K562 (cell line): ENCODE results near the gene PFKL. TPM values are rescaled to one million over a fixed set of nuclear protein-coding genes. Genes with fewer than 3 reads are reported as not detected.

ENCODE experiments used
- ATAC-seq: fragments of 200-7000 bp; cut with Tn5 transposase; 3 replicates; pipeline ENCODE4 v1.9.1; 2020; ENCODE audit warnings: moderate library complexity
- BruUV-seq: library from RNA; stranded (reverse); fragments of 400-500 nt; replicated peaks from 2 replicates; lab custom pipeline; 2021; lab: Mats Ljungman, UMichigan
- CTCF ChIA-PET: fragments of 300-600 bp; formaldehyde crosslinking; extraction: SDS; loops from one replicate; lab custom pipeline; 2021; ENCODE audit warnings: low intra/inter-chr PET ratio; lab: Yijun Ruan, JAX
- POLR2A ChIA-PET: fragments of 300-600, 350-650 bp; sonication (Branson Sonifier 250); formaldehyde crosslinking; extraction: SDS; loops from one replicate; lab custom pipeline; 2021; ENCODE audit warnings: antibody characterized with exemption, inconsistent platforms; lab: Yijun Ruan, JAX
- DNase-seq, 4 experiments: peaks; one replicate each; pipeline versions ENCODE4 v3.0.0 to v3.0.0-alpha.2; 2011 to 2018; ENCODE audit warnings: low spot score in 3 of 4, mixed read lengths in 3 of 4; ENCODE audit errors: extremely low read depth in 1 of 4
- FAIRE-seq: peaks from 2 replicates; lab custom pipeline; 2011; peaks lifted over from hg19 to GRCh38; lab: Jason Lieb, UNC
- H2AFZ ChIP-seq: 2 replicates; pipeline ENCODE4 v1.6.0; 2011; ENCODE audit warnings: low read depth, low read length, control low read depth, inconsistent platforms
- H3K27ac ChIP-seq: fragments of 200-600 bp; 3 replicates; pipeline ENCODE4 v1.8.0; 2011; ENCODE audit warnings: low read depth, mild to moderate bottlenecking, control low read depth, inconsistent platforms, low read length, moderate library complexity, mixed read lengths; ENCODE audit errors: extremely low read depth
- H3K27me3 ChIP-seq, 2 experiments: fragments of 300-600 bp in 1 of 2; 2 replicates in 1 of 2; 3 replicates in 1 of 2; pipeline versions ENCODE4 v1.6.0 to v1.8.0; 2011; ENCODE audit warnings: inconsistent platforms in 2 of 2, low read length in 2 of 2, mild to moderate bottlenecking in 1 of 2, mixed read lengths in 1 of 2, moderate library complexity in 1 of 2; ENCODE audit not compliant: control insufficient read depth in 2 of 2, insufficient read depth in 2 of 2
- H3K36me3 ChIP-seq: fragments of 300-600 bp; 3 replicates; pipeline ENCODE4 v1.8.0; 2011; ENCODE audit warnings: mild to moderate bottlenecking, low read length, inconsistent platforms; ENCODE audit not compliant: control insufficient read depth, insufficient read depth
- H3K4me1 ChIP-seq, 2 experiments: fragments of 200-600 bp in 1 of 2; replicated peaks in 1 of 2; 2 replicates in 1 of 2; 3 replicates in 1 of 2; pipeline versions ENCODE4 v1.5.1 to v1.8.0; 2011; ENCODE audit warnings: inconsistent platforms in 2 of 2, low read length in 2 of 2, mild to moderate bottlenecking in 1 of 2, mixed read lengths in 1 of 2, moderate library complexity in 1 of 2; ENCODE audit not compliant: control insufficient read depth in 2 of 2, insufficient read depth in 2 of 2
- H3K4me2 ChIP-seq: 2 replicates; pipeline ENCODE4 v1.6.1; 2011; ENCODE audit warnings: low read length, control low read depth, inconsistent platforms, mixed read lengths; ENCODE audit not compliant: insufficient read depth
- H3K4me3 ChIP-seq: fragments of 200-600 bp; sonication (generic), shearing (Covaris generic); 2 replicates; pipeline ENCODE4 v1.5.1; 2016; ENCODE audit warnings: control low read depth, inconsistent platforms
- H3K79me2 ChIP-seq: fragments of 200-600 bp; 3 replicates; pipeline ENCODE4 v1.8.0; 2011; ENCODE audit warnings: low read length, inconsistent platforms; ENCODE audit not compliant: control insufficient read depth, insufficient read depth
- H3K9ac ChIP-seq, 2 experiments: 2 replicates each; pipeline versions ENCODE4 v1.6.0 to v1.6.1; 2011; ENCODE audit warnings: low read depth in 2 of 2, low read length in 2 of 2, control low read depth in 1 of 2, inconsistent platforms in 1 of 2, mild to moderate bottlenecking in 1 of 2, mixed read lengths in 1 of 2; ENCODE audit not compliant: insufficient read depth in 1 of 2
- H3K9me1 ChIP-seq: one replicate; pipeline ENCODE4 v1.6.0; 2011; ENCODE audit warnings: inconsistent platforms, mild to moderate bottlenecking, low read length, moderate library complexity; ENCODE audit not compliant: control insufficient read depth, insufficient read depth
- H3K9me3 ChIP-seq: replicated peaks from 2 replicates; pipeline ENCODE4 v1.5.1; 2011; ENCODE audit warnings: low read depth, low read length, inconsistent platforms; ENCODE audit not compliant: control insufficient read depth, insufficient read depth
- H4K20me1 ChIP-seq: replicated peaks from 2 replicates; pipeline ENCODE4 v1.6.1; 2011; ENCODE audit warnings: low read length, inconsistent platforms, mixed read lengths; ENCODE audit not compliant: control insufficient read depth, insufficient read depth
- ATF3 ChIP-seq, 2 experiments: fragments of 450-650 bp in 1 of 2; sonication (generic) in 1 of 2; formaldehyde crosslinking in 1 of 2; IDR thresholded peaks in 1 of 2; conservative IDR thresholded peaks in 1 of 2; 2 replicates each; pipeline versions ENCODE4 v1.6.1 to v1.8.1; 2016 to 2023; ENCODE audit warnings: mild to moderate bottlenecking in 2 of 2, moderate library complexity in 2 of 2, inconsistent platforms in 1 of 2, missing genetic modification reagents in 1 of 2
- CREB1 ChIP-seq, 2 experiments: sonication (generic) in 1 of 2; formaldehyde crosslinking in 1 of 2; IDR thresholded peaks; 2 replicates each; pipeline versions ENCODE4 v1.6.1 to v1.8.0; 2012 to 2022; ENCODE audit warnings: inconsistent platforms in 1 of 2, mild to moderate bottlenecking in 1 of 2, missing genetic modification reagents in 1 of 2, moderate library complexity in 1 of 2
- HNRNPK ChIP-seq: fragments of 200-400 bp; formaldehyde crosslinking; IDR thresholded peaks from one replicate; pipeline ENCODE4 v1.6.1; 2018; ENCODE audit warnings: mild to moderate bottlenecking, low read depth, low read length; ENCODE audit not compliant: poor library complexity, severe bottlenecking
- ZFP91 ChIP-seq: sonication (generic); formaldehyde crosslinking; IDR thresholded peaks from 2 replicates; pipeline ENCODE4 v1.8.0; 2022; ENCODE audit warnings: mild to moderate bottlenecking, missing genetic modification reagents
- WGBS: fragments of 100-300 bp; shearing (Covaris generic); methylation state at CpG from one replicate; pipeline ENCODE4 v1.1.6; 2016; ENCODE audit warnings: low coverage, mixed read lengths; ENCODE audit not compliant: insufficient coverage; ENCODE audit errors: missing lambda C conversion rate; 5-methylcytosine and 5-hydroxymethylcytosine counted together
- in situ Hi-C: fragments of 300-500 bp; cut with MboI; formaldehyde crosslinking; loops from 4 replicates; pipeline ENCODE4 v1.15.0; 2018; ENCODE audit warnings: inconsistent platforms, mixed read lengths
- intact Hi-C: fragments of 100-400 bp; cut with micrococcal nuclease; formaldehyde crosslinking; loops from 2 replicates; pipeline ENCODE4 v1.14.2; 2022
- polyA plus RNA-seq, 8 experiments: library from polyadenylated mRNA; depleted of rRNA in 4 of 8; stranded (reverse) in 5 of 8; unstranded in 3 of 8; fragments of >200 nt; fragmentation: Nextera tagmentation in 2 of 8; fragmentation: Illumina TruSeq in 1 of 8; extraction: Ambion mirVana in 2 of 8; extraction: Trizol in 1 of 8; gene quantifications; 2 replicates each; pipeline versions ENCODE4 v1.2.1 to v1.2.3, GENCODE V29; 2011 to 2014; ENCODE audit warnings: inconsistent platforms in 1 of 8, missing spikeins in 1 of 8
- total RNA-seq, 7 experiments: library from RNA; depleted of rRNA in 6 of 7; stranded (reverse); fragments of >200 nt in 6 of 7; fragmentation: Illumina TruSeq in 2 of 7; extraction: Trizol in 2 of 7; gene quantifications; 2 replicates each; pipeline versions ENCODE4 v1.2.1 to v1.2.3, GENCODE V29; 2011 to 2021; ENCODE audit warnings: low replicate concordance in 1 of 7
- TF ChIP-seq, protein P1 (sequence below): fragments of 450-650 bp; IDR thresholded peaks from 2 replicates; pipeline ENCODE4 v1.6.1; 2016; ENCODE audit warnings: mild to moderate bottlenecking, moderate library complexity

Gene PFKL
- total and polyA plus RNA-seq, 9 of the 15 experiments (the other 6 are each of a cell fraction or from before 2014, with no cell fraction given) = 1.1 to 124 (median 45.6) TPM

DNA sequence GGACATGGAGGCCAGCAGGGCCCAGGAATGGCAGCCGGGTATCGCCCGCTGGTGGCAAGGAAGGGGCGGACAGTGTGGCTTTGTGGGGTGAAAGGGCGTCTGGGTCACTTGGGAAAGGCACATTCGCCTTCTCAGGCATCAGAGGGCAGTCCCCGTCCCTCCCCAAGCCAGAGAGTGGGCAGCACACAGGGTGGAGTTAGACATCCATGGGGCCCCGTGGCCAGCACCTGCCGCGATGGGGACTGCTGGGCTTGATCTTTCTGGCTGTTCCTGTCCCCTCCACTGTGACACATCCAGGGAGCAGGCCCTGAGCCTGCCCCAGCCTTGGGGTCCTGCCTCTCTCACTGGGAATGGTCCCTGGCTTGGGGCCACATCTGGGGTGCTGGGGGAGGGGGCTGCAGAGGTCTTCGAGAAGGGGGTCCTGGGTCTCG is 49.6 kb downstream of the PFKL start:
- in situ Hi-C loops = no loop called here
- Histone ChIP-seq H3K4me3 (no peak overlapping the region), H3K4me1 (peaks cover 0 to 23% of the 10 kb centered on the region in 2 experiments; a peak in 2 of 5 replicates), H3K4me2 (no peak overlapping the region), H3K9me3 (no peaks in the 10 kb centered on the region), H3K27me3 (peaks cover 65 to 84% of the 10 kb centered on the region in 2 experiments), H3K9me1 (no peaks in the 10 kb centered on the region), H4K20me1 (no peaks in the 10 kb centered on the region; the same call in none of the 2 replicates), H3K9ac (no peak overlapping the region), H3K36me3 (no peaks in the 10 kb centered on the region), H3K27ac (no peak overlapping the region), H3K79me2 (no peaks in the 10 kb centered on the region), H2AFZ (no peak overlapping the region)
- ATAC-seq (no peak), DNase-seq (no peak), FAIRE-seq (no peak)
- ChIA-PET POLR2A (no interaction called here), CTCF (no interaction called here)
- 8% methylated on average over 8 of the region's 12 CpGs for WGBS
- no TSS peak for BruUV-seq
- intact Hi-C loops = no loop called here
- TF ChIP-seq ZFP91 (CRISPR knock-in tag) (no peak), CREB1 (IDR thresholded peaks at IDR 0.05) (no peak), CREB1 (CRISPR knock-in tag; IDR thresholded peaks at IDR 0.05) (no peak), HNRNPK (no peak), ATF3 (IDR thresholded peaks at IDR 0.05) (no peak), ATF3 (CRISPR knock-in tag; conservative IDR thresholded peaks at IDR 0.05) (no peak)
- TF ChIP-seq, protein P1, sequence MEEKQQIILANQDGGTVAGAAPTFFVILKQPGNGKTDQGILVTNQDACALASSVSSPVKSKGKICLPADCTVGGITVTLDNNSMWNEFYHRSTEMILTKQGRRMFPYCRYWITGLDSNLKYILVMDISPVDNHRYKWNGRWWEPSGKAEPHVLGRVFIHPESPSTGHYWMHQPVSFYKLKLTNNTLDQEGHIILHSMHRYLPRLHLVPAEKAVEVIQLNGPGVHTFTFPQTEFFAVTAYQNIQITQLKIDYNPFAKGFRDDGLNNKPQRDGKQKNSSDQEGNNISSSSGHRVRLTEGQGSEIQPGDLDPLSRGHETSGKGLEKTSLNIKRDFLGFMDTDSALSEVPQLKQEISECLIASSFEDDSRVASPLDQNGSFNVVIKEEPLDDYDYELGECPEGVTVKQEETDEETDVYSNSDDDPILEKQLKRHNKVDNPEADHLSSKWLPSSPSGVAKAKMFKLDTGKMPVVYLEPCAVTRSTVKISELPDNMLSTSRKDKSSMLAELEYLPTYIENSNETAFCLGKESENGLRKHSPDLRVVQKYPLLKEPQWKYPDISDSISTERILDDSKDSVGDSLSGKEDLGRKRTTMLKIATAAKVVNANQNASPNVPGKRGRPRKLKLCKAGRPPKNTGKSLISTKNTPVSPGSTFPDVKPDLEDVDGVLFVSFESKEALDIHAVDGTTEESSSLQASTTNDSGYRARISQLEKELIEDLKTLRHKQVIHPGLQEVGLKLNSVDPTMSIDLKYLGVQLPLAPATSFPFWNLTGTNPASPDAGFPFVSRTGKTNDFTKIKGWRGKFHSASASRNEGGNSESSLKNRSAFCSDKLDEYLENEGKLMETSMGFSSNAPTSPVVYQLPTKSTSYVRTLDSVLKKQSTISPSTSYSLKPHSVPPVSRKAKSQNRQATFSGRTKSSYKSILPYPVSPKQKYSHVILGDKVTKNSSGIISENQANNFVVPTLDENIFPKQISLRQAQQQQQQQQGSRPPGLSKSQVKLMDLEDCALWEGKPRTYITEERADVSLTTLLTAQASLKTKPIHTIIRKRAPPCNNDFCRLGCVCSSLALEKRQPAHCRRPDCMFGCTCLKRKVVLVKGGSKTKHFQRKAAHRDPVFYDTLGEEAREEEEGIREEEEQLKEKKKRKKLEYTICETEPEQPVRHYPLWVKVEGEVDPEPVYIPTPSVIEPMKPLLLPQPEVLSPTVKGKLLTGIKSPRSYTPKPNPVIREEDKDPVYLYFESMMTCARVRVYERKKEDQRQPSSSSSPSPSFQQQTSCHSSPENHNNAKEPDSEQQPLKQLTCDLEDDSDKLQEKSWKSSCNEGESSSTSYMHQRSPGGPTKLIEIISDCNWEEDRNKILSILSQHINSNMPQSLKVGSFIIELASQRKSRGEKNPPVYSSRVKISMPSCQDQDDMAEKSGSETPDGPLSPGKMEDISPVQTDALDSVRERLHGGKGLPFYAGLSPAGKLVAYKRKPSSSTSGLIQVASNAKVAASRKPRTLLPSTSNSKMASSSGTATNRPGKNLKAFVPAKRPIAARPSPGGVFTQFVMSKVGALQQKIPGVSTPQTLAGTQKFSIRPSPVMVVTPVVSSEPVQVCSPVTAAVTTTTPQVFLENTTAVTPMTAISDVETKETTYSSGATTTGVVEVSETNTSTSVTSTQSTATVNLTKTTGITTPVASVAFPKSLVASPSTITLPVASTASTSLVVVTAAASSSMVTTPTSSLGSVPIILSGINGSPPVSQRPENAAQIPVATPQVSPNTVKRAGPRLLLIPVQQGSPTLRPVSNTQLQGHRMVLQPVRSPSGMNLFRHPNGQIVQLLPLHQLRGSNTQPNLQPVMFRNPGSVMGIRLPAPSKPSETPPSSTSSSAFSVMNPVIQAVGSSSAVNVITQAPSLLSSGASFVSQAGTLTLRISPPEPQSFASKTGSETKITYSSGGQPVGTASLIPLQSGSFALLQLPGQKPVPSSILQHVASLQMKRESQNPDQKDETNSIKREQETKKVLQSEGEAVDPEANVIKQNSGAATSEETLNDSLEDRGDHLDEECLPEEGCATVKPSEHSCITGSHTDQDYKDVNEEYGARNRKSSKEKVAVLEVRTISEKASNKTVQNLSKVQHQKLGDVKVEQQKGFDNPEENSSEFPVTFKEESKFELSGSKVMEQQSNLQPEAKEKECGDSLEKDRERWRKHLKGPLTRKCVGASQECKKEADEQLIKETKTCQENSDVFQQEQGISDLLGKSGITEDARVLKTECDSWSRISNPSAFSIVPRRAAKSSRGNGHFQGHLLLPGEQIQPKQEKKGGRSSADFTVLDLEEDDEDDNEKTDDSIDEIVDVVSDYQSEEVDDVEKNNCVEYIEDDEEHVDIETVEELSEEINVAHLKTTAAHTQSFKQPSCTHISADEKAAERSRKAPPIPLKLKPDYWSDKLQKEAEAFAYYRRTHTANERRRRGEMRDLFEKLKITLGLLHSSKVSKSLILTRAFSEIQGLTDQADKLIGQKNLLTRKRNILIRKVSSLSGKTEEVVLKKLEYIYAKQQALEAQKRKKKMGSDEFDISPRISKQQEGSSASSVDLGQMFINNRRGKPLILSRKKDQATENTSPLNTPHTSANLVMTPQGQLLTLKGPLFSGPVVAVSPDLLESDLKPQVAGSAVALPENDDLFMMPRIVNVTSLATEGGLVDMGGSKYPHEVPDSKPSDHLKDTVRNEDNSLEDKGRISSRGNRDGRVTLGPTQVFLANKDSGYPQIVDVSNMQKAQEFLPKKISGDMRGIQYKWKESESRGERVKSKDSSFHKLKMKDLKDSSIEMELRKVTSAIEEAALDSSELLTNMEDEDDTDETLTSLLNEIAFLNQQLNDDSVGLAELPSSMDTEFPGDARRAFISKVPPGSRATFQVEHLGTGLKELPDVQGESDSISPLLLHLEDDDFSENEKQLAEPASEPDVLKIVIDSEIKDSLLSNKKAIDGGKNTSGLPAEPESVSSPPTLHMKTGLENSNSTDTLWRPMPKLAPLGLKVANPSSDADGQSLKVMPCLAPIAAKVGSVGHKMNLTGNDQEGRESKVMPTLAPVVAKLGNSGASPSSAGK = no peak
